HUES64 (cell line): Measurements from ENCODE around the gene PLA2G6.

Experiments used
- H3K27ac ChIP-seq: 2 replicates; pipeline ENCODE4 v1.7.0; 2013; ENCODE audit warnings: low read depth, low read length, inconsistent platforms
- H3K27me3 ChIP-seq: 2 replicates; pipeline ENCODE4 v1.6.1; 2013; ENCODE audit warnings: mild to moderate bottlenecking, low read length; ENCODE audit not compliant: insufficient read depth
- H3K36me3 ChIP-seq: 2 replicates; pipeline ENCODE4 v1.6.1; 2013; ENCODE audit warnings: mild to moderate bottlenecking, low read length; ENCODE audit not compliant: insufficient read depth
- H3K4me1 ChIP-seq: 2 replicates; pipeline ENCODE4 v1.6.1; 2013; ENCODE audit warnings: mild to moderate bottlenecking, low read length, moderate library complexity; ENCODE audit not compliant: insufficient read depth
- H3K4me3 ChIP-seq: 2 replicates; pipeline ENCODE4 v1.5.1; 2013; ENCODE audit warnings: mild to moderate bottlenecking, low read length, moderate library complexity
- H3K9ac ChIP-seq: 2 replicates; pipeline ENCODE4 v1.6.1; 2013; ENCODE audit warnings: mild to moderate bottlenecking, low read depth, low read length
- H3K9me3 ChIP-seq: 2 replicates; pipeline ENCODE4 v1.6.1; 2013; ENCODE audit warnings: low read depth, low read length; ENCODE audit not compliant: insufficient read depth
- WGBS: fragments of 150-250, 120-280 bp; methylation state at CpG from one replicate; pipeline ENCODE4 v1.1.7; 2013; ENCODE audit warnings: missing lambda C conversion rate; 5-methylcytosine and 5-hydroxymethylcytosine counted together

Gene PLA2G6

DNA sequence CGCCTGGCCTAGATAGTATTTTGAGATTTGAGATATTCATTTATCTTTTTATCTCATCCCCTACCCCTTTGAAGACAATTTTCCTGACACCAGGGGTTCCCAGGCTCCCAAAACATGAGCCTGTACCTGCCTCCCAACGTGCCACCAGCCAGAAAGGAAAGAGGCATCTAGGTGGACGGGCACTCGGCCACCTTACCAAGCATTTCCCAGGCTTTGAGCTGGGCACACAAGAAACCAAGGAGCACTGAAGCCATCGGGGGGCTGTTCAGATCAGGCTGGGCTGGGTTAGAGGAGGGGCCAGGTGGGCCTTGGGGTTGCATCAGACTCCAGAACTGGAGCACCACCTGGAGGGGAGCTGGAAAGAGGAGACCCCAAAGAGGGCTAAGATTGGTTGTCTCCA lies 42.7 kb downstream of the PLA2G6 start:
- 86% methylated on average over 4 of the region's 5 CpGs for WGBS
- no peak overlapping the region for H3K4me3 ChIP-seq
- no peaks in the 10 kb centered on the region for H3K27me3 ChIP-seq
- H3K9me3 ChIP-seq = no peaks in the 10 kb centered on the region
- H3K36me3 ChIP-seq = no peaks in the 10 kb centered on the region
- H3K4me1 ChIP-seq = no peaks in the 10 kb centered on the region
- no peak overlapping the region for H3K27ac ChIP-seq
- no peak overlapping the region for H3K9ac ChIP-seq

DNA sequence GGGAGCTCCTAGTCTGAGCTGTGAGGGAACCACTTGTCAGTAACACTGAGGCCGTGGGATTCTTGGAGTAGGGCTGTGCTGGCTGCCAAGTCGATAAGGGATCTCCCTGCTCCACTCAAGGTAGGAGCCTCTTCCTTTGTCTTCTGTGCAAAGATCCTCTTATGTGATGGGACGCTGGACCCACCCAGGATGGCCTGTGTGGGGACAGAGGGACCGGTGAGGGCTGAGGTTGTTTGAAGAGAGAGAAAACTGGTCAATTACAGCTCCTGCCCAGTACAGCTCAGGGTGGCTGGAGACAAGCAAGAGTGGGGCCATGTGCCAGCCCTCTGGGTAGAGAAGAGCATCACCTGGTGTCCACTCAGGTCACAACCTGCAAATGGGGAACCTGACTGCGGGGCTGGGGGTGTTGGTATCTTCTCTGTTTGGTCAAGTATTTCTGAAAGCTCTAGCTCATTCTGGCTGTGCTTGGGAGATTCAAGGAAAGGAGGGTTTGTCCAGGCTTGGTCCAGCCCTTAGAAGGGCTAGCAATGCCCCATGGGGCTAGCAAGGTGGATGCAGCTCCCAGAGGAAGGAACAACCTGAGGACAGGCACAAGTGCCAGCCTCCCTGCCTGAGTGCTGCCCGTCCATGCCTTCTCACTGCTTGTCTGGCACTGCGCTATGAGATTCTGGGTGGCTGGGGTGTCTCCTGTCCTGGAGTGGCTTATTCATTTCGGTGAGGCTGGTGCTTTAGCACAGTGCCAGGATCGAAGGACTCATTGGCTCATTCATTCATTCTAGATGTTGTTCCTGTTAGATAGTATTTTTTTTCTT lies 43.5 kb downstream of the PLA2G6 start:
- Histone ChIP-seq H3K27ac (no peak overlapping the region), H3K9me3 (no peaks in the 10 kb centered on the region), H3K27me3 (no peaks in the 10 kb centered on the region), H3K36me3 (no peaks in the 10 kb centered on the region), H3K4me3 (no peak overlapping the region), H3K4me1 (no peaks in the 10 kb centered on the region), H3K9ac (no peak overlapping the region)
- 95% methylated on average over 9 of the region's 9 CpGs for WGBS

DNA sequence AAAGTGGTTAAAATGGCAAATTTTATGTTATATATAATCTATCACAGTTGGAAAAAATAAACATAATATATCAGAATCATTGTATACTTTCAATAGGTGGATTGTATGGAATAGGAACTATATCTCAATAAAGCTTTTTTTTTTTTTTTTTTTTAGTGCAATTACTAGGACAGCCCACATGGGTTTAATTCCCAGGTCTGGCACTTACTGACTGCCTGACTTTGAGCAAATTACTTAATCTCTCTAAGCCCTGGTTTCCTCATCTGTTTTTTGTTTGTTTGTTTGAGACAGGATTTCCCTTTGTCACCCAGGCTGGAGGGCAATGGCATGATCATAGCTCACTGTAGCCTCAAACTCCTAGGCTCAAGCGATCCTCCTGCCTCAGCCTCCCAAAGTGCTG lies 45.0 kb downstream of the PLA2G6 start:
- Histone ChIP-seq H3K27me3 (no peaks in the 10 kb centered on the region), H3K4me3 (no peak overlapping the region), H3K9ac (no peak overlapping the region), H3K4me1 (no peaks in the 10 kb centered on the region), H3K27ac (no peak overlapping the region), H3K9me3 (no peaks in the 10 kb centered on the region), H3K36me3 (no peaks in the 10 kb centered on the region)
- WGBS = 88% methylated on average over 1 of the region's 1 CpG

DNA sequence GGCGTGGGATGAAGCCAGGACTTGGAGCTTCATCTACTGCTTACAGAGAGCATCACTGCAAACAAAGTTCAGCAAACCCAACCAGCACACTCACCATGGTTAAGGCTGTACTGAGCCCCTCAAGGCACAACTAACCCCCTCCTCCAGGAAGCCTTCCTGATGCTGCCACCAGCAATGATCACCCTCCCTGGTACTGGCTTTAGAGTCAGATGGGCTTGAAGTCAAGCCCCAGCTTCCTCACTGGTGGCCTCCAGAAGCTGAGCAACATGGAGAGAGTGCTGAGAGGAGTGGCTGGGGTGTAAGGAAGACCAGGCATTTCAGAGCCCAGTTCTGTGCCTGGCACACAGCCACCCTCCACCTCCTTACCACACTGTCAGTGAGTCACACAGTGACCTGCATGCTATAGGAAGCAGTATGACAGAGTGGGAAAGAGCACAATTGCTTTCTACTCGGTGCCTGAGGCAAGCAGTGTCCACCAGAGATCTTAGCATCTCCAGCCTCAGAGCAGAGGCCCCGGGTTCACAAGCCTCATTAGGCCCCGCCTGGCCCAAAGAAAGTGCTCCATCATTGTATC lies 46.4 kb downstream of the PLA2G6 start:
- Histone ChIP-seq H3K27ac (no peak overlapping the region), H3K36me3 (no peaks in the 10 kb centered on the region), H3K27me3 (no peaks in the 10 kb centered on the region), H3K4me3 (no peak overlapping the region), H3K9me3 (no peaks in the 10 kb centered on the region), H3K9ac (no peak overlapping the region), H3K4me1 (no peaks in the 10 kb centered on the region)
- 89% methylated on average over 4 of the region's 4 CpGs for WGBS

DNA sequence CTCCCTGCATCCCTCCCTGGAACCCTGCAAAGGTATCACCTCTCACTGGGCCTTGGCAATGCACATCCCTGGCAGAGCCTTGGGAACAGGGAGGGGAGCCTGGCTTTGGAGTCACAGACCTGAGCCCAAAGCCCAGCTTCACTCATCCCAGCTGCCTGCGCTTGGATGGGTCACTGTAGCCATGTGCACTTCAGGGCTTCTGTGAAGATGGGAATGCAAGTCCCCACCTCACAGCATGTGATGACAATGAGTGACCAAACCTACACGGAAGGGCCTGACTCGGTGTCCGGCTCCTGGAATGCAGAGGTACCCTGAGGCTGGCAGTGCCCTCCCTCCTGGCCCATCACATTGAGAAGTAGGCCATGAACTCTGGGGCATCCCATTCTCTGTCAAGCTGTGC lies 48.3 kb downstream of the PLA2G6 start:
- H3K4me1 ChIP-seq = no peaks in the 10 kb centered on the region
- no peaks in the 10 kb centered on the region for H3K27me3 ChIP-seq
- H3K9ac ChIP-seq = no peak overlapping the region
- H3K36me3 ChIP-seq = no peaks in the 10 kb centered on the region
- H3K9me3 ChIP-seq = no peaks in the 10 kb centered on the region
- no peak overlapping the region for H3K4me3 ChIP-seq
- 93% methylated on average over 4 of the region's 4 CpGs for WGBS
- no peak overlapping the region for H3K27ac ChIP-seq

DNA sequence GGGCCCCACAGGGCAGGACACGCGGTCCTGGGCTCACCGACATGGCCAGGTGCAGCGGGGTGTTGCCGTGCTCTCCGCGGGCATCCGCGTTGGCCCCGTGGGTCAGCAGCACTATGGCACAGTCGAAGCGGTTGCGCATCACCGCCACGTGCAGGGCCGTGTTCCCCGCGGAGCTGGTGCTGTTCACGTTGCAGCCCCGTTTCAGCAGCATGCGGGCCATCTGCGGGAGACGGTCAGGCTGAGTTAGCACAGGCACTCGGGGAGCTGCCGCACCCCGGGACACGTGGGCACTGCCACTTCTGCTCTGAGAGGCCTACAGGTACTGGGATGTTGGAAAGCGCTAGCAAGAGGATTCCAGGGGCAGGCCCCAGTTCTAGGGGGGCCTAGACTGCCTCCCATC lies 48.8 kb downstream of the PLA2G6 start:
- Histone ChIP-seq H3K36me3 (no peaks in the 10 kb centered on the region), H3K27me3 (no peaks in the 10 kb centered on the region), H3K4me3 (no peak overlapping the region), H3K4me1 (no peaks in the 10 kb centered on the region), H3K9me3 (no peaks in the 10 kb centered on the region), H3K9ac (no peak overlapping the region), H3K27ac (no peak overlapping the region)
- 95% methylated on average over 28 of the region's 28 CpGs for WGBS

DNA sequence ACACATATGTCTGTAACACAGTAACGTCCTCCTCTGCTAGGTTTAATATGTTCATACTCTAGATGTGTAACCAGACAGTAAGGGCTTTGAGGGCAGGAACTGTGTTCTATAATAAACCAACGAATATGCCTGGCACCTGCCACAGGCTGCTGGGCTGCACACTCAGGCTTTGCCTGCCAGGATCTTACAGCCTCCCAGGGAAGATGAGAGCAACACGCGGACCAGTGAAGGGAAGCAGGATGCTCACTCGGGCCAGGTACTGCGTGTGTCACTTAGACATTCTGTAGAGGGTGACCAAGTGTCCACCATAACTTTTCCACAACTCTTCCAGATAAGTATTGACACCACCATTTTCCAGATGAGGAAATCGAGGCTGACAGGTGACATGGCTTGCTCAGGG lies 49.5 kb downstream of the PLA2G6 start:
- WGBS = 95% methylated on average over 7 of the region's 7 CpGs
- H3K4me1 ChIP-seq = no peaks in the 10 kb centered on the region
- H3K4me3 ChIP-seq = no peak overlapping the region
- H3K36me3 ChIP-seq = no peaks in the 10 kb centered on the region
- H3K27ac ChIP-seq = no peak overlapping the region
- no peak overlapping the region for H3K9ac ChIP-seq
- H3K9me3 ChIP-seq = no peaks in the 10 kb centered on the region
- H3K27me3 ChIP-seq = no peaks in the 10 kb centered on the region

DNA sequence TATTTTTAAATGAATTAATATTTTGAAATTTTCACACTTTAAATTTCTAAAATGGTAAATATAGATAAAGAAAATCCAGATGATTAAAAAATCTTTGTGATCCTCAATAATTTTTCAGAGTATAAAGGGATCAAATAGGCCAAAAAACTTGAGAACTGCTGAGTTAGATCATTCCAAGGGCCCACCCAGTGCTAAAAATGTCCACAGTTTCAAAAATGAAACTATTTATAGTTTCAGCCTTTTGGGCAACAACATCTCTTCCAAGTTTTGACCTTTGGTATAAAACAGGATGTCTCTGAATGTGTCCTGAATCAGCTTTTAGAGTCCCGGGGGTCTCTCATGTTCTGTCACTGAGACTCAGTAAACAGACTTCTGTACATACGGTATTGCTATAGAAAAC lies 50.2 kb downstream of the PLA2G6 start:
- no peak overlapping the region for H3K4me3 ChIP-seq
- 93% methylated on average over 2 of the region's 2 CpGs for WGBS
- H3K27me3 ChIP-seq = no peaks in the 10 kb centered on the region
- no peaks in the 10 kb centered on the region for H3K36me3 ChIP-seq
- H3K4me1 ChIP-seq = no peaks in the 10 kb centered on the region
- no peaks in the 10 kb centered on the region for H3K9me3 ChIP-seq
- no peak overlapping the region for H3K27ac ChIP-seq
- no peak overlapping the region for H3K9ac ChIP-seq

DNA sequence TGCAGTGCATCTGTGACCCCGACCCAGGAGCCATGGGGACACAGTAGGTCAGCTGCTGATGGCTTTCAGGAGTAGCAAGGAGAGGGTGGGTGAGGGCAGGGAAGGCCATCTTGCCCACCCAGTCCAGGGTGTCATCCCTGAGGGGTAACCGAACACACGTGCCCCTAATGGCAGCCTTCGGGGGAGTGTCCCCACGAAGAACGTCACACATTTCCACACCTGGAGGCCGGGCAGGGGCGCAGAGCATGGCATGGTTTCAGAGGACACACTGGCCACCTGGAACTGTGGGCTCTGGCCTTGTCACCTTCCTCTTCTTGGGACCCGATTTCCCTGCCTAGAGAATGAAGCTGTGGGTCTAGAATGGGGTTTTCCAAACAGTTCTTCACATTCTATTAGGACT lies 51.8 kb downstream of the PLA2G6 start:
- WGBS = 92% methylated on average over 9 of the region's 9 CpGs
- Histone ChIP-seq H3K4me1 (no peaks in the 10 kb centered on the region), H3K27me3 (no peaks in the 10 kb centered on the region), H3K4me3 (no peak overlapping the region), H3K36me3 (no peaks in the 10 kb centered on the region), H3K9me3 (no peaks in the 10 kb centered on the region), H3K27ac (no peak overlapping the region), H3K9ac (no peak overlapping the region)

DNA sequence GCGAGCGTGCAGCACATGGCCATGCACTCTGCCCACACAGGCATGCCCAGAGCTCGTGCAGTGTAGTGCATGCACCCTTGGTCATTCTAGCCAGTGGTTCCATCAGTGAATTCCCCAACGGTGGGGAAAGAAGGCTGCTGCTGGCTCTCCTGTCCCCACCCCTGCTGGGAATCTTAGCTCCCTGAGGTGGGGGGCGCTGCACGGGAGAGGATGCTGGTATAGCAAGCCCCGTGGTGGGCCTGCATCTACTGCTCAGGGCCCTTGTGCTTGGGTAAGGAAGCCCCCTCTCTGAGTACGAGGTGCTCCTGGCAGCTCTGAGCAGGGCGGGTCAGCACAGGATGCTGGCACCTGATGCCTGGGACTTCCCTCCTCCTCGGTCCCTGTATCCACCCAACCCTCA lies 52.6 kb downstream of the PLA2G6 start:
- no peaks in the 10 kb centered on the region for H3K27me3 ChIP-seq
- H3K9ac ChIP-seq = no peak overlapping the region
- H3K27ac ChIP-seq = no peak overlapping the region
- no peaks in the 10 kb centered on the region for H3K36me3 ChIP-seq
- H3K4me1 ChIP-seq = no peaks in the 10 kb centered on the region
- 92% methylated on average over 10 of the region's 10 CpGs for WGBS
- no peak overlapping the region for H3K4me3 ChIP-seq
- H3K9me3 ChIP-seq = no peaks in the 10 kb centered on the region

DNA sequence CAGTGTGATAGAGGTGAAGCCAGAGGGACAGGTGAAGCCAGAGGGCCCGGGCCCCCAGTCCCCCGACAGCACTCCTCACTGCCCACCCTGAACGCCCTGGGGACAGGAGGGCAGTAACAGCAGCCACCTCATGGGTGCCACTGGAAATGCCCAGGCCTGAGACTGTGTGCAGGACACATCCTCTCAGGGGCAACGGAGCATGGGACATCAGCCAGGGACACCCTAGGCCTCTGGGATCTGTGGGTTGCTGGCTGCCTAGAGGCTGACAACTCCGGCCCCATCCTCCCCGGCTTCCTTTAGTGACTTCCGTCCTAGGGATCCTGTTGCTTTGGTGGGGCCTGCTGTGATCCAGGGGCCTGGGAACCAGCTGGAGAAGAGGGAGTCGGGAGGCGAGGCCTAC lies 53.8 kb downstream of the PLA2G6 start:
- Histone ChIP-seq H3K4me3 (no peak overlapping the region), H3K36me3 (no peaks in the 10 kb centered on the region), H3K27me3 (no peaks in the 10 kb centered on the region), H3K9ac (no peak overlapping the region), H3K9me3 (no peaks in the 10 kb centered on the region), H3K4me1 (no peaks in the 10 kb centered on the region), H3K27ac (no peak overlapping the region)
- 88% methylated on average over 9 of the region's 9 CpGs for WGBS
